A172 (cell line): ENCODE data around the gene DUSP12. TPM values are rescaled to one million over a fixed set of nuclear protein-coding genes. Genes with fewer than 3 reads are reported as not detected.
"Not testable (repeated sequence)": the region's sequence is repeated elsewhere in the genome, so short reads cannot be mapped to it uniquely, and the experiment has no call there.

Source experiments
- DNase-seq: peaks from one replicate; pipeline ENCODE4 v3.0.0-alpha.2; 2015; ENCODE audit warnings: low spot score
- total RNA-seq: library from RNA; depleted of rRNA; stranded (reverse); fragments of >200 nt; shearing (Covaris generic); gene quantifications from 2 replicates; pipeline ENCODE4 v1.2.3, GENCODE V29; 2014

DUSP12 gene
- total RNA-seq, 1 experiment from 2014 or later: 116 TPM

DNA sequence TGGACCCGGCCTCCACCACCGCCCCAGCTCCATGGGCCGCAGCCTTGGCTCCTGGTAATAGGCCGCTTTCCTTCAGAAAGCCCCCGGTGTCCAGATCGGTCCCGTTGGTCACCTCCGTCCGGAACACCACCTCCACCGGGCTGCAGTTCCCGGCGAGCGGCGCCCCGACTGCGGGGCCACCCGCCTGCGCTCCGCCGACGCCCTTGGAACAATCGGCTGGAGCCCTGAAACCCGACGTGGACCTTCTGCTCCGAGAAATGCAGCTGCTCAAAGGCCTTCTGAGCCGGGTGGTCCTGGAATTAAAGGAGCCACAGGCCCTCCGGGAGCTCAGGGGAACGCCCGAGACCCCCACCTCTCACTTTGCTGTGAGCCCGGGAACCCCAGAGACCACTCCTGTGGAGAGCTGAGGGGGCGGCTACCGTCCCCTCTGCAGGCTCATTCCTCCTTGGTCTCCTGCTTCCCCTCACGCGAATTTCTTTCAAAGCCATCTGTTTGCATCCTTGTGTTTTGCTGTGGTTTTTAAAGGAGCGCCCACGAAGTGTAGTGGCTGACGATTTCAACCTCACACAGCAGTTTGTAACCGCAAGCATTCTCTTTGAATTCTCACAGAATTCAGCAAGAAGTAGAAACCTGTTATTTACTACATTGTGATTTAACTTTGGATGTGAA is 22.2 kb upstream of the DUSP12 start:
- peak; percentile 74 for DNase-seq

DNA sequence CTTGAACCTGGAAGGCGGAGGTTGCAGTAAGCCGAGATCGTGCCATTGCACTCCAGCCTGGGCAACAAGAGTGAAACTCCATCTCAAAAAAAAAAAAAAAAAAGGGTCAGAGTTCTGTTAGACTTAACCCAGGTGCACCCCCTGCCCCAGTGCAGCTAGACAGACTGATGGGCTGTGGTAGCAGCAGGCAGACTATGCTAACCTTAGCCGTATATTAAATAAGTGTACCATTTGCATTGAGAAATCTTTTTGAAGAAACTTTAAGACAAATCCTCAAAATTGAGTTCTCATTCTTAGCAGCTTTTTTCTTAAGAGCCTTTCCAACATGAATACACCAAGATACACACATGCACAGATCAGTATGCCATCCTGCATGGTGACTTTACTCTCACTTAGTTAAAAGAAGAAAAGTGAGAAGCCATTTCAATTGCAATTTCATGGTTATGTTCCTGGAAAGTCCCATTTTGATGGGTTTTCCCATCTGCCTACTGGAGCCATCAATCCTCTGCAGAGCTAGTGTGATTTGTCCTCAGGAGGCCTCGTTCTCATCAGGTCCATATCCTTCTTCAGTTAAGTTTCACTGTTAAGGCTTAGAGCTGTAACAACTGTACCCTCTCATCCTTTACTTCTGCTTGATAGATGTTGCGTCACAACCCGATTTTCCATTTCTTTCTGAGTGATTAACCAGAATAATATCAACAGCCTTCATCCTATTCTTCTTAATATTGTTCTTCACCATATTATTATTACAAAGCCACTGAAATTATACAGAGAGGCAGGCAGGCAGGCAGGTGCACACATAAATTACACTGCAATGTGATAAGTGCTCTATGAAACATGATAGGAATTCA is 21.0 kb upstream of the DUSP12 start:
- no peak for DNase-seq

- peak; percentile 87 for DNase-seq
Measured at GRCh38 chr1:161730050-161730564, 19.5 kb upstream of the DUSP12 start.

GRCh38 chr1:161731241-161731640 is 18.3 kb upstream of the DUSP12 start:
- no peak for DNase-seq

GRCh38 chr1:161731981-161732718 is 17.4 kb upstream of the DUSP12 start:
- no peak for DNase-seq

DNA sequence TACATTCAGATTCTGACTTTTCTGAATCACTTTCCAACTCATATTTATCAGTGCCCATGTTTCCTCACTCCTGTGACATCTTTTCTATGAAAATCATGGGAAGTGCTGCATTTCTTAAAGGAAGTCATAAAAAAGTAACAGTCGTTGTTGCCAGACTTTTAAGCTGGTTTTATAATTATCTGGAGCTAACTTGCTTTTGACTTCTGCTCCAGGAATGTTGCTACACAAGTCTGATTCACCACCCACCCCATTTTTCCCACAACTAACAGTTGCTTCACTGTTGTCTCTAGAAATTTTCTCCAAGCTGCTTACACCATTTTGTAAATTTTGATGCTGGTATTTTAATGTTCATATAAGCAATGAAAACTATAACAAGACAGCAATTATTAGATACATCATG is 16.1 kb upstream of the DUSP12 start:
- DNase-seq: peak; percentile 89

GRCh38 chr1:161735837-161736236 is 13.7 kb upstream of the DUSP12 start:
- DNase-seq: no peak

- peak; percentile 41 for DNase-seq
Measured at GRCh38 chr1:161736335-161736969, 13.1 kb upstream of the DUSP12 start.

GRCh38 chr1:161737625-161738024 is 12.0 kb upstream of the DUSP12 start:
- DNase-seq: no peak

- peak; percentile 81 for DNase-seq
Measured at GRCh38 chr1:161738627-161739287, 10.8 kb upstream of the DUSP12 start.

DNA sequence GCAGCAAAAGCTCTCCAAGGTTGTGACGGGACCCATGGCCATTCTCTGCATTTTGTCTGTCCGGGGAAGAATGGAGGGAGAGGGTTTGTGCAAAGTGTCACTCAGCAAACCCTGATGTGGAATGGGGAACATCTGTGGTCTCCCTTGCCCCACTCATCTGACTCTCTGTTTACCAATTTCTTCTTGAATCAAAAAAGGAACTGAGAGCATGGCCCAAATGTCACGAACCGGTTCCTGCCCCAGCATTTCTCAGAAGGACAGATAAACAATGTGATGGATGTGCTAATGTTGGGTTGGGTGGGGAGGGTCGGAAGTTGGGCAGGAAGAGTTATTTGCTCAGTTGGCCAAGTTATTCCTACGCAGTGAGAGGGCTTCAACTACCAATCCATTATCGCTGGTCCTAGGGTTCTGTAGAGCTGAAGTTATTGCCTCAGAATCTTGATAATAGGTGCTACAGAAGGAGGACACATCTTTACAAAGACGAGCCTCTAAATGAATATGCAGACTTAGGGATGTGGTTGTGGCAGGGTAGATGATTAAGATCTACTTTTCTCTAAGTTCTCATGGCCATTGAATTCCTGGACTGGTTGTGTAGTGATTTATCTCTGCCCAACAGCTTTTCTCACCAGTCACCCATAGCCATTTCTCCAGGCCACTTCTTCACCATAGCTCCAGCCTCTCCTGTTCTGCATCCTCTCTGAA is 9.6 kb upstream of the DUSP12 start:
- no peak for DNase-seq

- DNase-seq: no peak
Measured at GRCh38 chr1:161740921-161741320, 8.7 kb upstream of the DUSP12 start.

GRCh38 chr1:161743231-161743630 is 6.4 kb upstream of the DUSP12 start:
- DNase-seq: no peak

DNA sequence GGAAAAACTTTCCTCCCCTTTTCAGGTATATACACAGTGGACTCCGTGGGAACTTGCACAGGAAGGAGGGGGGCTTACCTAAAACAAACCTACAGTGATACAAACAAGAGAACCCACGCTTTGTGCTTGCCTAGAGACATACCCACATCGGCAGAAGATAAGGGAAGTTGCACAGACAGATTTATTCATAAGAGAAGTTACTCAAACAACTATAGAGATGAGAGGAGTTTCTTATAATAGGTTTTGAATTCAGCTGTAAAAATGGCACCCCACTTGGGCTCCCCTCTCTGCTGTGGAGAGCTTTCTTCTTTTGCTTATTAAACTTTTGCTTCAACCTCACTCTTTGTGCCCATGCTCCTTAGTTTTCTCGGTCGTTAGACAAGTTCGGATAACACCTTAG is 1.8 kb upstream of the DUSP12 start:
- DNase-seq: no peak

DNA sequence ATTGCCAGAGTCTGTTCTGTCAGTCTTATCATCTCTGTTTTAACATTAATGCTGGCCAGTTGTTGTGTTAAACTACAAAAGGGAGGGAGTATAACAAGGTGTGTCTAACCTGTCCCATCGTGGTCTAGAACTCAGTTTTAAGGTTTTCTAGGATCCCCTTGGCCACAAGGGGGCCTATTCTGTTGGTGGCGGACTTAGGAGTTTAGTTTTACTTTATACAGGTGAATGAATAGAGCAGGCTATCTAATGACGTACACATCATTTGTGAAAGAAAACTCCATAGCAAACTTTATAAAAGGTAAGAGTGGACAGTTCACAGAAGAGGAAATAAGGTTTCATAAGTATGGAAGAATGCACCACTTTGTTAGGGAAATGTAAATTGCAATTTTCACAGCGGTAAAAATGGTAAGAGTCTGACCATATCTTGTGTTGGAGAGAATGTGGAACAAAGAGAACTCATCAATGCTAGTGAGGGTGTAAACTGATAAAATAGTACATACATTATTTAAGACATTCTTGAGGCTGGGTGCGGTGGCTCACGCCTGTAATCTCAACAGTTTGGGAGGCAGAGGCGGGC is 14.0 kb downstream of the DUSP12 start:
- DNase-seq: peak; percentile 16

DNA sequence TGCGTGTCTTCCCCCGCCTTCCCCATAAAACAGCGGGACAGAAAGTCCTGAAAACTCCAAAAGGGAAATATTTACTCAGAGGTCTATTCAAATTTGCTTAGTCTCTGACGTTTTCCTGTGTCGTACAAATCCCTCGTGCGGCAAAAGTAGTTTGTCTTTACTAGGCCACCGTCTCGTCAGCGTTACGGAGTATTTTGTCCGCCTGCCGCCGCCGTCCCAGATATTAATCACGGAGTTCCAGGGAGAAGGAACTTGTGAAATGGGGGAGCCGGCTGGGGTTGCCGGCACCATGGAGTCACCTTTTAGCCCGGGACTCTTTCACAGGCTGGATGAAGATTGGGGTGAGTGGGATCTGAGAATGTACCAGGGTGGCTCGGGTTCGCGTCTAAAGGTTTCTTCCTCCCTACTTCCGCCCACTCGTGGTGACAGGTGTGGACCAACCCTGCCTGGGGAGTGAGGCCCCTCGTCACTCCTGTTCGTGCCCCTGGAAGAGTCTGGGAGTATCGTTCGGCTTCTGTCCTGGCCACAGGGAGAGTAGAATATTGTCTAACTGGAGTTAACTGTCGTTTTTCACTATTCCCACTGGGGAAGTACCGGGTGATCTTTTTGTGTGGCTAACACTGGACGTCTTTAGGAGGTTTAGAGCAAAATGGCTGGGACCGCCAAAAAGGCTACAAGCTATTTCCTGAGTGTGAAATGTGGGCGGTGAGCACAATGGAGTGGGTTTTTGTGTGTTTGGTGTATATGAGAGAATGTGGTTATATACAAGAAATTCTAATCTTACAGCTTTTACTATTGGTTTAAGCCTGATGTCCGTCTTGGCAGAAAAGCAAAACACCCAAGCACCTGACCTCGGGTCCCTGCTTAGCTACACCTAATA is 16.8 kb downstream of the DUSP12 start, which contains the start of gene ATF6:
TSS of gene ATF6 (plus strand) at position 219 of the 880 bp plus-strand sequence. CDS start at position 260, 41 bp downstream.
- DNase-seq: peak; percentile 91

DNA sequence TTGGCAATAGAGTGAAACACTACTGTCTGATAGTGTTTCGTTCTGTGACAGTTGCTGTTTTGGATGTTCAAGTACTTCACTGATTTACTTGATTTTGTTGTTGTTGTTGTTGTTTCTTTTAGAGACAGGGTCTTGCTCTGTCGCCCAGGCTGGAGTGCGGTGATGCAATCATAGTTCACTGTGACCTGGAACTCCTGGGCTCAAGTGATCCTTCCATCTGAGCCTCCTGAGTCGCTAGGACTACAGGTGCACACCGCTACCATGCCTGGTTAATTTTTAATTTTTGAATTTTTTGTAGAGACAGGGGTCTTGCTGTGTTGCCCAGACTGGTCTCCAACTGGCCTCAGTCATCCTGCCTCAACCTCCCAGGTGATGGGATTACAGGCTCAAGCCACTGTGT is 18.9 kb downstream of the DUSP12 start:
- no peak for DNase-seq

DNA sequence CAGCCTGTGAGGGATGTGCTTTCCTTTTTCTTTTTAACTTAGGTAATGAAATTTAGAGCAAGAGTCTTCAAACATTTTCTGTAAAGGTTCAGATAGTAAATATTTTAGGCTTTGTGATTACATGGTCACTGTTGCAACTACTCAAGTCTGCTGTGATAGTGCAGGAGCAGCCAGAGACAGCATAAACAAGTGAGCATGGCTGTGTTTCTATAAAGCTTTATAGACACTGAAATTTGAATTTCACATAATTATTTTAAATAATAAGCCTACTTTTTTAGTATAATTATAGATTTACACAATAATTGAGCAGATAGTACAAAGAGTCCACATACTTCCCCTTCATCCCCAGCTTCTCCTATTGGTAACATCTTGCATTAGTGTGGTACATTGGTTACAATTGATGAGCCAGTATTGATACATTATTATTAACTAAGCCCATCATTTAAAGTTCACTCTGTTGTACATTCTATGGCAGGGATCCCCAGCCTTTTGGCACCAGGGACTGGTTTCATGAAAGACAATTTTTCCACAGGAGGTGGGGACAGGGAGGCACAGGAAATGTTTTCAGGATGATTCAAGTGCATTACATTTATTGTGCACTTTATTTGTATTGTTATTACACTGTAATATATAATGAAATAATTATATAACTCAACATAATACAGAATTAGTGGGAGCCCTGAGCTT is 19.5 kb downstream of the DUSP12 start:
- DNase-seq: no peak

GRCh38 chr1:161769673-161770045 is 20.1 kb downstream of the DUSP12 start:
- DNase-seq: not testable (repeated sequence)
